Stomach (tissue), 4 donors: Measurements from ENCODE around the gene DUS3L.

Source experiments
- EP300 ChIP-seq: sonication (generic); formaldehyde crosslinking; IDR thresholded peaks from one replicate; pipeline ENCODE4 v1.6.1; 2017; ENCODE audit warnings: antibody characterized with exemption
- POLR2A ChIP-seq, 4 donors: fragments of 450-650 bp; IDR thresholded peaks; one replicate each; pipeline ENCODE4 v1.6.1; 2016; ENCODE audit warnings: antibody characterized with exemption in 4 of 4, control low read depth in 2 of 4, mild to moderate bottlenecking in 1 of 4, moderate library complexity in 1 of 4
- TF ChIP-seq, protein P1 (sequence below), 7 experiments: fragments of 450-650 bp in 4 of 7; fragments of 200-600 bp in 3 of 7; sonication (generic) in 3 of 7; IDR thresholded peaks; one replicate each; pipeline ENCODE4 v1.5.1; 2016 to 2019; ENCODE audit warnings: antibody characterized with exemption in 7 of 7, control low read depth in 2 of 7, mild to moderate bottlenecking in 1 of 7

DNA sequence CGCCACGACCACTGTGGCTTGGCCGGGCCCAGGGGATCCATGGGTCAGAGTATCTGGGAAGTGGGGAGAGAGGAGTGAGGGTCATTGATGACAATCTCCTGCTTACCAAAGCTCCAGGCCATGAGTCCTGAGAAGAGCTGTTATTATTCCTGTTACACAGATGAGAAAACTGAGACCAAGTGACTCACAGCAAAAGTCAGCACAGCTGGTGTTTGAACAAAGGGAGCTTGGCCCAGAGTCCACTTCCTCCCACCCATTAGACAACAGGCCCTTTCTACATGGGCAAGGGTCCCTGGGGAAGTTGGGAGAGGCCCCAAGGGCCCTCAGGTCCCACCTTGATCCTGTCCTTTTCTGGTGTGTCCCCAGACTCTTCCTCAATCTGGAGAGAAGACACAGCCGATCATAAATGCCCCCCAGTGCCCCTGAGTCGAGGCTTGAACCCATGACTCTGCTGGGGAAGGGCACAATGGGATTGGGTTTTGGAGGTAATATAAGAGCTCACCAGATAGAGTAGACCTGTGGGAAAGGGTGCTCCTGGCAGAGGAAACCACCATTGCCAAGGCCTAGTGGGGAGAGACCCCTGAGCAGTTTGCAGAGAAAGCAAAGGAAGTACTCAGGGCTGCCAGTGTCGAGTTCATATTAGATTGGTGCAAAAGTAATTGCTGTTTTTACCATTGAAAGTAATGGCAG is 41.7 kb upstream of the DUS3L start:
- TF ChIP-seq POLR2A (IDR thresholded peaks at IDR 0.05) (no peak), EP300 (no peak)
- TF ChIP-seq, protein P1, sequence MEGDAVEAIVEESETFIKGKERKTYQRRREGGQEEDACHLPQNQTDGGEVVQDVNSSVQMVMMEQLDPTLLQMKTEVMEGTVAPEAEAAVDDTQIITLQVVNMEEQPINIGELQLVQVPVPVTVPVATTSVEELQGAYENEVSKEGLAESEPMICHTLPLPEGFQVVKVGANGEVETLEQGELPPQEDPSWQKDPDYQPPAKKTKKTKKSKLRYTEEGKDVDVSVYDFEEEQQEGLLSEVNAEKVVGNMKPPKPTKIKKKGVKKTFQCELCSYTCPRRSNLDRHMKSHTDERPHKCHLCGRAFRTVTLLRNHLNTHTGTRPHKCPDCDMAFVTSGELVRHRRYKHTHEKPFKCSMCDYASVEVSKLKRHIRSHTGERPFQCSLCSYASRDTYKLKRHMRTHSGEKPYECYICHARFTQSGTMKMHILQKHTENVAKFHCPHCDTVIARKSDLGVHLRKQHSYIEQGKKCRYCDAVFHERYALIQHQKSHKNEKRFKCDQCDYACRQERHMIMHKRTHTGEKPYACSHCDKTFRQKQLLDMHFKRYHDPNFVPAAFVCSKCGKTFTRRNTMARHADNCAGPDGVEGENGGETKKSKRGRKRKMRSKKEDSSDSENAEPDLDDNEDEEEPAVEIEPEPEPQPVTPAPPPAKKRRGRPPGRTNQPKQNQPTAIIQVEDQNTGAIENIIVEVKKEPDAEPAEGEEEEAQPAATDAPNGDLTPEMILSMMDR (IDR thresholded peaks at IDR 0.05), result no peak
